ENCODE measurements around the gene KRTAP4-6.

DNA sequence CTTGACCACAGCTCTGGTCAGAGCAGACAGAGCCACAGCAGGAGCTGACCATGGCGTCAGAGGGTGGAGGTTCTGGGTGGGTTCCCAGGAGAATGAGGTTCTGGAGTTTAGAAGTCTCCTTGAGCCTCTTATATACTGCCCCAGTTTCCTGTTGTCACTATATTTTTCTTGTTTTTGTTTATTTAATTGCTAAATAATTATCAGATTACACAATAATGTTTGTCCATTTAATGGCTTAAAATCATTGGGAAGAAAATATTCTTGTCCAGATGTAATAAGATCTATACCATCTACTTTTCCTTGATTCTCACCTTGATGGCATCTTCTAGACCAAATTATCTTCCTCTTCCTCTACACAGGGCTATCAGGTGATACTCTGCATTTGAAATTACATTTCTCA is 27.8 kb upstream of the KRTAP4-6 start, which contains the start of gene KRTAP4-3:
- TF ChIP-seq, protein P1, sequence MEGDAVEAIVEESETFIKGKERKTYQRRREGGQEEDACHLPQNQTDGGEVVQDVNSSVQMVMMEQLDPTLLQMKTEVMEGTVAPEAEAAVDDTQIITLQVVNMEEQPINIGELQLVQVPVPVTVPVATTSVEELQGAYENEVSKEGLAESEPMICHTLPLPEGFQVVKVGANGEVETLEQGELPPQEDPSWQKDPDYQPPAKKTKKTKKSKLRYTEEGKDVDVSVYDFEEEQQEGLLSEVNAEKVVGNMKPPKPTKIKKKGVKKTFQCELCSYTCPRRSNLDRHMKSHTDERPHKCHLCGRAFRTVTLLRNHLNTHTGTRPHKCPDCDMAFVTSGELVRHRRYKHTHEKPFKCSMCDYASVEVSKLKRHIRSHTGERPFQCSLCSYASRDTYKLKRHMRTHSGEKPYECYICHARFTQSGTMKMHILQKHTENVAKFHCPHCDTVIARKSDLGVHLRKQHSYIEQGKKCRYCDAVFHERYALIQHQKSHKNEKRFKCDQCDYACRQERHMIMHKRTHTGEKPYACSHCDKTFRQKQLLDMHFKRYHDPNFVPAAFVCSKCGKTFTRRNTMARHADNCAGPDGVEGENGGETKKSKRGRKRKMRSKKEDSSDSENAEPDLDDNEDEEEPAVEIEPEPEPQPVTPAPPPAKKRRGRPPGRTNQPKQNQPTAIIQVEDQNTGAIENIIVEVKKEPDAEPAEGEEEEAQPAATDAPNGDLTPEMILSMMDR (conservative IDR thresholded peaks at IDR 0.05; ENCODE audit: low read depth, low read length) = no peak
- no peak for TF ChIP-seq EZH2 (IDR thresholded peaks at IDR 0.05; ENCODE audit: low read length, unreplicated experiment)
